OCI-LY1 (cell line): ENCODE results near the gene LETMD1.

Experiments
- H2AFZ ChIP-seq: fragments of 200-600 bp; sonication (generic), shearing (Covaris generic); 2 replicates; pipeline ENCODE4 v1.6.0; 2014; ENCODE audit warnings: antibody characterized with exemption, mild to moderate bottlenecking, low read length
- H3F3A ChIP-seq: fragments of 200-600 bp; sonication (generic), shearing (Covaris generic); 2 replicates; pipeline ENCODE4 v1.6.0; 2014; ENCODE audit warnings: mild to moderate bottlenecking, antibody characterized with exemption, low read length, moderate library complexity; ENCODE audit not compliant: insufficient read depth
- H3K27ac ChIP-seq: fragments of 200-600 bp; sonication (generic); 2 replicates; pipeline ENCODE4 v1.5.1; 2014; ENCODE audit warnings: low read length, mixed run types, mild to moderate bottlenecking, low read depth; ENCODE audit not compliant: poor library complexity, severe bottlenecking
- H3K27me3 ChIP-seq: fragments of 200-600 bp; sonication (generic); 2 replicates; pipeline ENCODE4 v1.6.0; 2014; ENCODE audit warnings: antibody characterized with exemption, mild to moderate bottlenecking, low read length, moderate library complexity; ENCODE audit not compliant: insufficient read depth
- H3K36me3 ChIP-seq: fragments of 200-600 bp; sonication (generic); 2 replicates; pipeline ENCODE4 v1.6.1; 2014; ENCODE audit warnings: mild to moderate bottlenecking, antibody characterized with exemption, low read length, moderate library complexity, mixed read lengths; ENCODE audit not compliant: insufficient read depth
- H3K4me1 ChIP-seq: fragments of 200-600 bp; sonication (generic); 2 replicates; pipeline ENCODE4 v1.5.1; 2014; ENCODE audit warnings: mild to moderate bottlenecking, low read length, moderate library complexity; ENCODE audit not compliant: insufficient read depth, severe bottlenecking
- H3K4me2 ChIP-seq: fragments of 200-600 bp; sonication (generic), shearing (Covaris generic); 2 replicates; pipeline ENCODE4 v1.6.1; 2014; ENCODE audit warnings: low read length
- H3K4me3 ChIP-seq: fragments of 200-600 bp; sonication (generic); 2 replicates; pipeline ENCODE4 v1.5.1; 2014; ENCODE audit warnings: low read length, low read depth, mild to moderate bottlenecking, mixed read lengths; ENCODE audit not compliant: poor library complexity, severe bottlenecking
- H3K79me2 ChIP-seq: fragments of 200-600 bp; shearing (Covaris generic); 2 replicates; pipeline ENCODE4 v1.6.1; 2016; ENCODE audit warnings: mixed run types, low read length, mixed read lengths; ENCODE audit not compliant: insufficient read depth
- H3K9ac ChIP-seq: fragments of 200-600 bp; sonication (generic), shearing (Covaris generic); 2 replicates; pipeline ENCODE4 v1.6.1; 2014; ENCODE audit warnings: mild to moderate bottlenecking, low read length, mixed read lengths
- H3K9me2 ChIP-seq: fragments of 200-600 bp; sonication (generic), shearing (Covaris generic); 2 replicates; pipeline ENCODE4 v1.6.1; 2014; ENCODE audit warnings: low read depth, mild to moderate bottlenecking, low read length, mixed read lengths
- H3K9me3 ChIP-seq: fragments of 200-600 bp; shearing (Covaris generic); 2 replicates; pipeline ENCODE4 v1.6.1; 2014; ENCODE audit warnings: low read length, mixed read lengths
- H4K20me1 ChIP-seq: fragments of 200-600 bp; sonication (generic), shearing (Covaris generic); 2 replicates; pipeline ENCODE4 v1.6.0; 2016; ENCODE audit warnings: mild to moderate bottlenecking, low read length; ENCODE audit not compliant: insufficient read depth
- CTCF ChIP-seq: fragments of 200-600 bp; sonication (generic), shearing (Covaris generic); IDR thresholded peaks from 2 replicates; pipeline ENCODE4 v1.5.1; 2017; ENCODE audit warnings: mild to moderate bottlenecking, antibody characterized with exemption, low read length, moderate library complexity, mixed read lengths
- EZH2 ChIP-seq: fragments of 200-600 bp; sonication (generic), shearing (Covaris generic); IDR thresholded peaks from 2 replicates; pipeline ENCODE4 v1.8.0; 2017; ENCODE audit warnings: borderline replicate concordance, mixed run types, mild to moderate bottlenecking, antibody characterized with exemption, low read length, moderate library complexity, mixed read lengths

Gene LETMD1

GRCh38 chr12:51103977-51104376, 55.9 kb downstream of the LETMD1 start:
- no peaks in the 10 kb centered on the region for H3K4me1 ChIP-seq
- no peaks in the 10 kb centered on the region for H3K79me2 ChIP-seq
- TF ChIP-seq CTCF: no peak
- TF ChIP-seq EZH2: no peak
- no peaks in the 10 kb centered on the region for H3K9me3 ChIP-seq
- H3K9ac ChIP-seq: no peak overlapping the region
- H3K4me3 ChIP-seq: no peak overlapping the region
- no peak overlapping the region for H3K4me2 ChIP-seq
- H2AFZ ChIP-seq: no peak overlapping the region
- H3K9me2 ChIP-seq: no peaks in the 10 kb centered on the region
- H4K20me1 ChIP-seq: no peaks in the 10 kb centered on the region
- no peaks in the 10 kb centered on the region for H3K27me3 ChIP-seq
- no peak overlapping the region for H3K27ac ChIP-seq
- H3F3A ChIP-seq: no peaks in the 10 kb centered on the region
- no peaks in the 10 kb centered on the region for H3K36me3 ChIP-seq

GRCh38 chr12:51108136-51108535, 60.0 kb downstream of the LETMD1 start:
- H3K9me3 ChIP-seq: no peaks in the 10 kb centered on the region
- H3K79me2 ChIP-seq: no peaks in the 10 kb centered on the region
- H3K9me2 ChIP-seq: no peaks in the 10 kb centered on the region
- no peaks in the 10 kb centered on the region for H3F3A ChIP-seq
- H3K27me3 ChIP-seq: no peaks in the 10 kb centered on the region
- H3K4me2 ChIP-seq: no peak overlapping the region
- H4K20me1 ChIP-seq: no peaks in the 10 kb centered on the region
- no peak overlapping the region for H3K27ac ChIP-seq
- H2AFZ ChIP-seq: no peak overlapping the region
- no peaks in the 10 kb centered on the region for H3K4me1 ChIP-seq
- no peaks in the 10 kb centered on the region for H3K36me3 ChIP-seq
- no peak overlapping the region for H3K9ac ChIP-seq
- H3K4me3 ChIP-seq: no peak overlapping the region
- TF ChIP-seq EZH2 (no peak), CTCF (no peak)
